Cardiac fibroblast (primary cell): ENCODE data around the gene PCDHA4.
"Not testable (repeated sequence)": the region's sequence is repeated elsewhere in the genome, so short reads cannot be mapped to it uniquely, and the experiment has no call there.

ENCODE experiments used
- DNase-seq, 2 donors: peaks; one replicate each; pipeline versions ENCODE4 v3.0.0 to v3.0.0-alpha.2; 2010; ENCODE audit warnings: low read depth in 2 of 2
- H3K4me3 ChIP-seq, 2 donors: replicated peaks in 1 of 2; 1 replicate in 1 of 2; 2 replicates in 1 of 2; pipeline ENCODE4 v1.5.1; 2011; ENCODE audit warnings: low read depth in 2 of 2, low read length in 2 of 2, mild to moderate bottlenecking in 2 of 2, moderate library complexity in 1 of 2
- CTCF ChIP-seq: IDR thresholded peaks from one replicate; pipeline ENCODE4 v1.5.1; 2011; ENCODE audit warnings: low read depth, mild to moderate bottlenecking, low read length, inconsistent platforms

The PCDHA4 gene

GRCh38 chr5:140806834-140807775, at the start of gene PCDHA4:
TSS of gene PCDHA4 (plus strand) at chr5:140807068.
- DNase-seq, result peak; percentile 6 to 25
- peak; percentile 37 for TF ChIP-seq CTCF
- H3K4me3 ChIP-seq, result peak within 1 kb of the TSS in 1 of 2 donors; percentile 30

- DNase-seq, result peak in 1 of 2 donors; percentile 13
- H3K4me3 ChIP-seq, result no peak overlapping the region
- TF ChIP-seq CTCF, result no peak
Measured at GRCh38 chr5:140764177-140764973, 42.5 kb upstream of the PCDHA4 start.

- no peak overlapping the region for H3K4me3 ChIP-seq
- TF ChIP-seq CTCF, result no peak
- no peak for DNase-seq
Measured at GRCh38 chr5:140767444-140767843, 39.4 kb upstream of the PCDHA4 start.

- no peak for TF ChIP-seq CTCF
- H3K4me3 ChIP-seq, result no peak overlapping the region
- no peak for DNase-seq
Measured at GRCh38 chr5:140780512-140780911, 26.4 kb upstream of the PCDHA4 start.

- H3K4me3 ChIP-seq, result no peak within 1 kb of the TSS
- no peak for DNase-seq
- no peak for TF ChIP-seq CTCF
Measured at GRCh38 chr5:140785905-140786686, 20.8 kb upstream of the PCDHA4 start, which contains the start of gene PCDHA1. TSS of gene PCDHA1 (plus strand) at chr5:140786140.

GRCh38 chr5:140787422-140787821, 19.4 kb upstream of the PCDHA4 start:
- H3K4me3 ChIP-seq, DNase-seq: not testable (repeated sequence)

GRCh38 chr5:140787849-140788504, 18.9 kb upstream of the PCDHA4 start:
- DNase-seq, result not testable (repeated sequence)

More at GRCh38 chr5:140787849-140788504, 18.9 kb upstream of the PCDHA4 start:
- H3K4me3 ChIP-seq, result not testable (repeated sequence)
